Fibroblast of skin of left biceps (primary cell): Measurements from ENCODE around the gene LLCFC1.
"Not testable (repeated sequence)": the region's sequence is repeated elsewhere in the genome, so short reads cannot be mapped to it uniquely, and the experiment has no call there.

Source experiments
- DNase-seq, 2 experiments: peaks; one replicate each; pipeline ENCODE4 v3.0.0-alpha.2; 2013; ENCODE audit warnings: low read depth in 2 of 2

Gene LLCFC1

GRCh38 chr7:142942746-142943145, 3.5 kb downstream of the LLCFC1 start:
- DNase-seq = no peak

GRCh38 chr7:142943706-142944268, 4.5 kb downstream of the LLCFC1 start:
- no peak for DNase-seq

- no peak for DNase-seq
These were observed 5.7 kb downstream of the LLCFC1 start for GRCh38 chr7:142945001-142945400.

DNA sequence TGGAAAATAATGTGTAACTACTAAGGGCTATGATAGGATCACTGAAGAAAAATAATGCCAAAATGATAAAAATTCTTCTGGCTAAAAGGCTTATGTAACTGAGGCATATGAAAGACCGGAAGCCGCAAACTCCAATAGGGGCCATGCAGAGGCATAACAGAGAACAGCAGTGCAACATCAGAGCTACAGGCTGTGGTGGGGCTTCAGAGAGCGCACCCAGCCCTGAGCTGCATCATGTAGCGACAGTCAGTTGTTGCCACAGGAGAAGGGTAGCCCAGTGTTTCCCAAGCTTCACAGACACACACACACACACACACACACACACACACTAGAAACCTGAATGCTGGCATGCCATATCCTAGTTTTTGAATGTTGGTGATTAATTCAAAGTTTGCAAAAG, 9.3 kb downstream of the LLCFC1 start:
- no peak for DNase-seq

DNA sequence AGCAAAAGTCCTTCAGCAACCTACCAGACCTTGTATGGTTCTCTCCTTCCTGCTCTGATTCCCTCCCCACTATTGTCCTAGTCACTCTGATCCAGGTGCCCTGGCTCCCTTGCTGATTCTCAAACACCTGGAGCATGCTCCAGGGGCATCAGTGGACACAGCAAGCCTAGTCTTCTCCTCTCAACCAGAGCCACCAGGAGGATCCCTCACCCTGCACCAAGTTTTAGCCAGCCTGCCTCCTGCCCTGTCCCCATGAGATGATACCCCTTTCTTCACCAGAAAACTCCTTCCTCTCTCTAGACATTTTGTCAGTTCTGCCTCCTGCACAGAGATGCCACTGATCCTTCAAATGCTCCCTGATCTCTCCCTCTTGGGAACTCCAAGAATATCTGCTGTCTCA, 11.0 kb downstream of the LLCFC1 start:
- DNase-seq = no peak

DNA sequence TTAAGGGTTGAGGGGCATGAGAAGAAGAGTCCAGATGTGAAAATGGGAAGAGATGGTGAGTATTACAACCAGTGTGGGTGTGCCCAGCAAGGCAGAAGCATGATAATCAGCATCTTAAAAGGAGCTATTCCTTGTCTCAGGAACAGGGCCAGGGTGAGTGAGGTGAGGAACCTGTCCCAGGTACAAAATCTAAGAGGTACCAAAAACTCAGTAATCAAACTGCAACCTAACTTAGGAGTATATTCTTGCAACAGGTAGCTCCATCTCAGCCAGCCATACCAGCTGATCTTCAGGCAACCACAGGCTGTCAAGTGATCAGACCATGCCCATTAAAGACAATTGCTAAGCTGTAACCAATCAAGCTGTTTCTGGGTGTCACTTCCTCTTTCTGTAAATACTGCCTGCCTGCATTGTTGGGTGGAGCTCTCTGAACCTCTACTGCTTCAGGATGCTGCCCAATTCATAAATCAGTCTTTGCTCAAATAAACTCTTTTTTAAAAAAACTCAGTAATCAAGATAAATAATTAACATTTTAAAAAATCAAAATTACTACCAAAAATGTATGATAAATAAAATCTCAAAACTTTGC, 15.5 kb downstream of the LLCFC1 start:
- DNase-seq = no peak

GRCh38 chr7:142956951-142957623, 17.8 kb downstream of the LLCFC1 start:
- no peak for DNase-seq

DNA sequence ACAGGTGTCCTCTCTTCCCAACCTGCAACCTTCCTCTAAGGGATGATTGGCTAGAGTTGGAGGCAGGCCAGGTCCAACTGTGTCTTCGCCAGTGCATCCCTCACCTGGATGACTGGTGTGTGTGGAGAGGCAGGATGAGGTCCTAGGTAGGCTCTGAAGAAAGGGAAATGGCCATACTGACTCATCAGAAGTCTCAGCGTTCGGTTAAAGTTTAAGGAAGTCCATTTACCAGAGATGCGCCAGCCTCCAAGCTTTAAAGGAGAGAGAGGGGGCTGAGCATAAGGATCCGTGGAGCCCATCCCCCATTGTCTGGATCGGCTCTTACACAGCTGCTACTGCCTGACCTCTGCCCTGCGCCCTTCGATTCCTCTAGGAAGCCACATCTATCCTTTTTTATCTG, 18.4 kb downstream of the LLCFC1 start:
- no peak for DNase-seq

DNA sequence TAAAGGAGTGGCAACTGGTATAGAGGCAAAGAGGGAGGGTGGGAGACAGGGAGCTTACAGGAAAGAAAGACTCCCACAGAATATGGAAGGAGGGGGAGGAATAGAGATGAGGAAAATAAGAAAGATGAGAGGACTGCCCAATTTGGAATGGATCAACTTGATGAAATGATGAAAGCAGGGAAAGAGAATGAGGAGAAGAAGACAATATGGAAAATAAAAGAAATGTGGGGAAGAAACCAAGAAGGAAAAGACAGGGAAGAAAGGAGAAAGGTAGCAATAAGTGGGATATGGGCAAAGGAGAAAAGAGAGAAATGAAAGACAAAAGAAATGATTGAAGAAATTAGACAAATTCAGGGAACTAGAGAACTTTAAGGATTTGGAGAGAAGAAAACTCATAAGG, 19.9 kb downstream of the LLCFC1 start:
- DNase-seq = no peak

GRCh38 chr7:142960955-142961512, 21.8 kb downstream of the LLCFC1 start:
- DNase-seq = no peak

DNA sequence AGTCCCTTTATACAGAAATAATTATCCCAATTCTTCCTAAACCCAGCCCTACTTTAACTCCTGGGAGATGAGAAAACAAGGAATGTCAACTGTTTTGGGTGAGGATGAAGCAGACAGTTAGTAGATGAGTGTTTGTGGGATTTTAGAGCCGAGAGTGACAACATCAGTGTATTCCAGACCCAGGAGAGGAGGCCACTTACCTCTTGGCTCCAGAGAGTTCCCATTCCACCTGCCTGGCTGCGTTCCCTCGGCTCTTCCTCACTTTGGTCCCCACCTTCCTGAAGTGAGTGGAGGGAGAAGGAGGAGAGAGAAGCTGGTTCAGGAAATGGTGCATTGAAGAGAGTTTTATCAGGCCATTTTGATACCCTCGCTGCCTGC, 22.3 kb downstream of the LLCFC1 start:
- no peak for DNase-seq

GRCh38 chr7:142961973-142962926, 23.0 kb downstream of the LLCFC1 start, which contains the start of gene KEL:
Gene KEL (minus strand): TSS chr7:142962363. CDS start chr7:142962206, 157 bp downstream.
- no peak for DNase-seq

GRCh38 chr7:142962991-142963390, 23.7 kb downstream of the LLCFC1 start:
- DNase-seq = no peak

GRCh38 chr7:142963993-142964392, 24.7 kb downstream of the LLCFC1 start:
- DNase-seq = no peak

- DNase-seq = no peak
These were observed 25.4 kb downstream of the LLCFC1 start for GRCh38 chr7:142964502-142965246.

DNA sequence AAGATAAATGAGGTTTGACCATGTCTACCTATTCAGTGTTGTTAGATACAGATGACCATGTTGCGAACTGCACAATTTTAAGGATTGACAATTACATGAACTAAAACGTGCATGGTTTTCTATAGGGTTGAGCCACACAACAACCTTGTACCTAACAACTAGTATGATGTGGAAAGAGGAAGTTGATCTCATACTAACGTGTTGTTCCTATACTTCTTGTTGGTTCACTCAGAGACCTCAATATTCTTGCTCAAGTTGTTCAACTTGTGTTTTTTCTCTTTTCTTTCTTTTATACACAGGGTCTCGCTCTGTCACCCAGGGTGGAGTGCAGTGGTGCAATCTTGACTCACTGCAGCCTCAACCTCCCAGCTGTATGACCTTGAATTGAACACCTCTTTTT, 28.9 kb downstream of the LLCFC1 start:
- no peak for DNase-seq

DNA sequence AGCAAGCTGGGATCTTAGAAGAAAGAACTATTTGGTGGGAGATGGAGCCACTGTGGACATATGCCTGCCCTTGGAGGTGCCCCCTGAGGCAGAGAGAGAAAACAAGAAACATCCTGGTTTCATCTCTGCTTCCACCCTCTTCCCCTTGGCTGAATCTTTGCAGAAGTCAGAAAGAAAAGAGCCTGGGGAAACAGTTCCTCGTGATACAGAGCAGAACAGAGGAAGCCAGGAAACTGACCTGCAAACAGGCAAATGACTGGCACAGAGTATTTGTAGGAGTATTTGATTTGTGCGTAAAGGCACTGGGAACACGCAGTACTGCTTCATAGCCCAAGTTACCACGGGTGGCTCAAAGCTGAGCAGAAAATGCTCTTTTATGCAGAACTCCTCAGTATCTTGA, 29.9 kb downstream of the LLCFC1 start:
- DNase-seq = no peak

DNA sequence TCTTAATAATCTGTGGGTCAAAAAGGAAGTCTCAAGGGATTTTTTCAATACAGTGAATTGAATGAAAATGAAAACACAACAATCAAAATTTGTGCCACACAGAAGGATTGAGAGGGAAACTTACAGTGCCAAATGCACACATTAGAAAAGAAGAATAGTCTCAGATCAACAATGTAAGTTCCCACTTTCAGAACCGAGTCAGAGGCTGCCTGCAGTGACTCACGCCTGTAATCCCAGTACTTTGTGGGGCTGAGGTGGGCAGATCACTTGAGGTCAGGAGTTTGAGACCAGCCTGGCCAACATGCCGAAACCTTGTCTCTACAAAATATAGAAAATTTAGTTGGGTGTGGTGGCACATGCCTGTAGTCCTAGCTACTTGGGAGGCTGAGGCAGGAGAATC, 35.3 kb downstream of the LLCFC1 start:
- DNase-seq = no peak

DNA sequence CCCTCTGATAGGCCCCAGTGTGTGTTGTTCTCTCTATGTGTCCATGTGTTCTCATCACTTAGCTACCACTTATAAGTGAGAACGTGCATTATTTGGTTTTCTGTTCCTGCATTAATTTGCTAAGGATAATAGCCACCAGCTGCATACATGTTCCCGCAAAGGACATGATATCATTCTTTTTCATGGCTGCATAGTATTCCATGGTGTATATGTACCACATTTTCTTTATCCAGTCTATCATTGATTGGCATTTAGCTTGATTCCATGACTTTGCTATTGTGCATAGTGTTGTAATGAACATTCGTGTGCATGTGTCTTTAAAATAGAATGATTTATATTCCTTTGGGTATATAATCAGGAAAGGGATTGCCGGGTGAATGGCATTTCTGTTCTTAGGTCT, 39.1 kb downstream of the LLCFC1 start:
- not testable (repeated sequence) for DNase-seq

DNA sequence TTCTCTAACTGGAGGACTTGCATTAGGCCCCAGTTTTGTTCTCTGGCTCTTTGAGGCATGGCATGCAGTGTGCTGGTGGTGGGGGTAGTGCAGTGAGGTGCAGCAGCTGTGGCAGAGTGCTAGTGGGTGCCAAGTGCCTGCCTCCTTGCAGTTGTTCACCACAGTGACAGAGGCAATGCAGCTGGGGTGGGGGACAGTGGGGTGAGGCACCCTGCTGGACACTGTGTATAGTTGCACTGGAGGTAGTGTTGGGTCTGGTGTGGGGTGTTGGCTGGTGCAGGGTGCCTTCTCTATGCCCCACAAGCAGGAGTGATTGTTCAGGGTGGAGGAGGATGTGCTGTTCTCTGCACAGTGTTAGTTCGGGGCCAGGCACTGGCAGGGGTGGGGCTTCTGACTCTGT, 44.5 kb downstream of the LLCFC1 start:
- no peak for DNase-seq

- DNase-seq = no peak
These were observed 45.0 kb downstream of the LLCFC1 start for GRCh38 chr7:142984297-142984696.
